ENCODE data around the gene CKAP5.

- TF ChIP-seq POLR2AphosphoS5 (IDR thresholded peaks at IDR 0.05; ENCODE audit: low read depth) (no peak), CTCF (conservative IDR thresholded peaks at IDR 0.05; ENCODE audit: low read depth in 2 of 2) (no peak), EZH2 (IDR thresholded peaks at IDR 0.05; ENCODE audit: low read depth, unreplicated experiment) (no peak)
Observed at GRCh38 chr11:46860218-46860617, 14.1 kb upstream of the CKAP5 start.

All from GM23338 (cell line).